ENCODE results near the gene PTTG1IP.

DNA sequence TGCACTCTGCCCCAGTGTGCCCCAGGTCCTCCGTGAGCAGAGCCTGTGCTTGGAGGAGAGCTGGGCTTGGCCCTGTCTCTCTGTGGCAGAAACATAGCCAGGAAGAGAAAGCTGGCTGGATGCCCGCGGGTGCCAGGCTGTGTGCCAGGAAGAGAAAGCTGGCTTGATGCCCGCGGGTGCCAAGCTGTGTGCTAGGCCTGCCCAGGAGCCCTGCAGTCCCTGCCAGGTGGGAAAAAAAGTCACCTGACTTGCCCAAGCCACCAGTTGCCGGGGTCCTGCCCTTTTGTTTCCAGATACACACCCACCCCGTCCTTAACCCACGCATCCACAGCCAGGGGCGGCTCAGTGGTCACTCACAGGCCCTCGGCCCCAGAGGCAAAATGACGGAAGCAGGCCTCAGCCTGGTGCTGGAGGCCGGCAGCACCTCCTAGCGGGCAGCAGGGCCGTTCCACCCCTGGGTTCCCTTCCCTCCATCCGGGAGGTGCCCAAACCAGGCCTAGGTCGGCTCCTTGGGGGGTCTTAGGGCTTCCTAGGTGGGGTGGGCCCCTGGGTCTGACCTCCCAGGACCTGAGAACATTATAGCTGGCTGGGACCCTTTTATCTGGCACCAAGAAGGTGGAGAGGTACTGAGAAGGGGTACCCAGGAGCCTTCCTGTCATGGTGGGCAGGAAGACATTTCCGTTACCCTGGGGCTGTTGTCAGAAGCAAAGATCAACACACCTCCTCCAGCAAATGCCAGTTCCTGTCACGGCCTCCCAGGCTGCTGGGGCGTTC is 38.1 kb upstream of the PTTG1IP start:
- no peak for TF ChIP-seq CTCF (IDR thresholded peaks at IDR 0.05)
- no peak for TF ChIP-seq POLR2A (IDR thresholded peaks at IDR 0.05)

All from testis (tissue), 2 donors.